ENCODE results near the gene ADAT3.

The ADAT3 gene

GRCh38 chr19:1912760-1913505 is 7.7 kb downstream of the ADAT3 start:
- no peak for DNase-seq (ENCODE audit: low read depth in 2 of 2)

DNA sequence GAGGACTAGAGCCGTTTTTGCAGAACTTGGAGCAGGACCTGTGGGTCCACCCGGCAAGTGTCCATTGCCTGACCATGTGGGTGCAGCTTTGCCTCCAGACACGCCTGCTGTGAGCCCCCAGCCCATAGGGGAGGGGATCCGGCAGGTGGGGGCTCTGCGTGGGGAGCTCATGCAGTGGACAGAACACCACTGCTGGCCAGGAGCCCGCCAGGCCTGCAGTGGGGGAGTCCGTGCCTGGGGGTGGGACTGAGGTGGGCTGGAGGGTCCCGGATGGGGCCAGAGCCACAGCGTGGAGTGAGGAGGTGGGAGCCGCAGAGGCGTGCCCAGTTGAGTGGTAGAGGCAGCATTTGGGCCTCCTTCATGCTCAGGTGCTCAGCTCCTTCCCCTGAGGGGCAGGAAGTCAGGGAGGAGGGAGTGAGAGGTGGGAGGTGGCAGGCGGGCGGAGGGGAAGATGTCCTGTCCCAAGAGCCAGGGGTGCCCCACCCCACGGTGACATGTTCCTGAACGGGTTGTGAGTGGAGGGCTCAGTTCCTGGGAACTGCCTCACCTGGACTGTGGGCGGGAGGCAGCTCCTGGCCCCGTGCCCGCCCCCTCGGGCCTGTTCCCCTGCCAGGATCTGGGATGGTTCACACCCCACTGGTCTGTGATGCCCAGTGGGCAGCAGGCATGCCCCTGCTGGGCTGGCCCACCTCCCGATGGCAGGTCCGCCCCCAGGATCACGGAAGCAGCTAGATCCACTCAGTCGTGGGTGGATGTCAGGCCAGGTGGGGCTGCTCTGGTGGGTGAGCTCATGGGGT is 8.8 kb downstream of the ADAT3 start:
- DNase-seq (ENCODE audit: low read depth in 2 of 2), result no peak

DNA sequence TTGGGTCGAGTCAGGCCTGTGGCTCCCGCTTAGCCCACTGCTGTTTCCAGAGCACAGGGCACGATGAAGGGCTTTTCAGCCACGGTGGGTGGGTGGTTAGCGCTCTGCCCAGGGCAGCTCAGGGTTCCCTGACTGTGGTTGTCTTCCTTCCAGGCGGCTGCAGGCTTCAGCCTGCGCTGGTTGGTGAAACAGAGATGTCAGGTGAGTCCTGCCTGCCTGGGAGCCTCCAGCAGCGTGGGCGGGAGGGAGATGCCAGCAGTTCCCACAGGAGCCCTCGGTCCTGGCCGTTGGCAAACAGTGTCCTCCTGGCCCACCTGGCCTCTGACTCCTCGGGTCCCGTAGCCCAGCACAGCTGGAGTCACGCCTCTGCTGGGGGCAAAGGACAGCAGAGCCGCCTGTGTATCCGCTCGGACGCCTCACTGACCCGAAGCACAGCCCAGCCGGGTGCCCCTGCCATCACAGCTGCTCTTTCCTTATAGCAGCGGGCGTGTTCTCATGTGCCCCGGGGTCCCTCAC is 9.7 kb downstream of the ADAT3 start:
- no peak for DNase-seq (ENCODE audit: low read depth in 2 of 2)

- no peak for DNase-seq (ENCODE audit: low read depth in 2 of 2)
Observed at GRCh38 chr19:1917146-1917545, 11.9 kb downstream of the ADAT3 start.

- no peak for DNase-seq (ENCODE audit: low read depth in 2 of 2)
Observed at GRCh38 chr19:1917926-1918325, 12.7 kb downstream of the ADAT3 start.

- no peak for DNase-seq (ENCODE audit: low read depth in 2 of 2)
Observed at GRCh38 chr19:1918975-1919374, 13.8 kb downstream of the ADAT3 start.

DNA sequence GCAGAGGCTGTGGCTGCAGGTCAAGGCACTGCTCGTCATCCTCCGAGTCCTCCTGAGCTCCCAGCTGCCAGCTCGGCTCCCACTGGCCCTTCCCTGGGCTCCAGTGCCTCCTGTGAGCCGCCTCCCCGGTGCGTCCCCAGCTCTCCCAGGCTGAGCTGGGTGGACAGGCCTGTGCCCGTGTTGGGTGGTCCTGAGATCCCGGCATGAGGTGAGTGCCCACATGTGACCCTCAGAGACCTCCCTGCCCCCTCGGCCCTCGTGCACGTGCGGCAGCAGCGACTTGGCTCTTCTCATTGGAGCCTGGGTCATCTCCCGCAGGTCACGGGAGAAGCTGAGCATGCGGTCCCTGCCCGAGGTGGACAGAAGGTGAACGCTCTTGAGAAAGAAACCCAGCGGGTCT is 15.4 kb downstream of the ADAT3 start:
- DNase-seq (ENCODE audit: low read depth in 2 of 2), result no peak

GRCh38 chr19:1921326-1921725 is 16.1 kb downstream of the ADAT3 start:
- DNase-seq (ENCODE audit: low read depth in 2 of 2), result no peak

DNA sequence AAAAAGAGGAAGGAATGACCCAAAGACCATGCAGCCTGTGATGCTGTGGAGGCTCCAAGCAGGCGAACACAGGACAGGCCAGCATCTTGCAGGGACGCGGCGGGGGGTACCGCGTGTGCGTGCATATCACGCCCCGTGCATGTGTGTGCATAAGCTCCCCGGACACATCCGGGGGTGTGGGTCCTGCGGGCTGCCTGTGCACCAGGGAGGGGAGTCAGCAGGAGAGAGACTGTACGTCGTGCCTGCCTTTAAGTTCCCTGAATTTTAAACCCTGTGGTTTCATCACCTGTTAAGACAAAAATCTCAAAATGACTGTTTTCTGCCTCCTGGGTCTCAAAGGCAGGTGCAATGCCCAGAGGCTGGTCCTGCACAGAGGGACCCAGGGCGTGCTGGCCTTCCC is 16.6 kb downstream of the ADAT3 start:
- DNase-seq (ENCODE audit: low read depth in 2 of 2), result no peak

DNA sequence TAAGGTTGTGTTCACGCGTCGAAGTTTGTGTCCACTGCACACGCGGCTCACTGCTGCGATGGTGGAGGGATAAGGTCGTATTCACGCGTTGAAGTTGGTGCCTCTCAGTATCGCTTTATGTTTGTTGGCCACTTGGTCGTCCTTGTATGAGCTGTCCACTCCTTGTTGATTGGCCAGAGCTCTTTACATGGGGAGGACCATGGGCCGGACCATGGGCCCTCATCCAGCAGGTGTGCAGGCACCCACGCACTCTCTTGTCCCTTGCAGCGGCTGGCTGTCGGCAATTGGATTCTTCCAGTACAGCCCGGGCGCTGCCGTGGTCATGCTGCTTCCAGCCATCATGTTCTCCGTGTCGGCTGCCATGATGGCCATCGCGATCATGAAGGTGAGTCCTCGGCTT is 17.6 kb downstream of the ADAT3 start:
- no peak for DNase-seq (ENCODE audit: low read depth in 2 of 2)

DNA sequence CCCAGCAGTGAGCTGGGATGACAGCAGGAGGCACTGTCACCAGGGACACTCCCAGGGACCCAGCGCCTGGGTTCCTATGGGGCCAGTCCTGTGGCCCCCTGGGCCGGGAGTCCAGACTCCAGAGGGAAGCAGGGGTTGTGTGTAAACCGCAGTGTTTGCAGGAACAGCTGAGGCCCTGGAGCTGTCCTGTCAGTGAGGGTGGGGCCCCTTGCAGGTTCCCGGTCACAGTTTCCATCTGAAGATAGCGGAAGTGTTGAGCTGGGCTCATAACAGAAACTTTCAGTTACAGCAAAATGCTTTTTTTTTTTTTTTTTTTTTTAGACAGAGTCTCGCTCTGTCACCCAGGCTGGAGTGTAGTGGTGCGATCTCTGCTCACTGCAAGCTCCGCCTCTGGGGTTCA is 18.1 kb downstream of the ADAT3 start:
- DNase-seq (ENCODE audit: low read depth in 2 of 2), result no peak

DNA sequence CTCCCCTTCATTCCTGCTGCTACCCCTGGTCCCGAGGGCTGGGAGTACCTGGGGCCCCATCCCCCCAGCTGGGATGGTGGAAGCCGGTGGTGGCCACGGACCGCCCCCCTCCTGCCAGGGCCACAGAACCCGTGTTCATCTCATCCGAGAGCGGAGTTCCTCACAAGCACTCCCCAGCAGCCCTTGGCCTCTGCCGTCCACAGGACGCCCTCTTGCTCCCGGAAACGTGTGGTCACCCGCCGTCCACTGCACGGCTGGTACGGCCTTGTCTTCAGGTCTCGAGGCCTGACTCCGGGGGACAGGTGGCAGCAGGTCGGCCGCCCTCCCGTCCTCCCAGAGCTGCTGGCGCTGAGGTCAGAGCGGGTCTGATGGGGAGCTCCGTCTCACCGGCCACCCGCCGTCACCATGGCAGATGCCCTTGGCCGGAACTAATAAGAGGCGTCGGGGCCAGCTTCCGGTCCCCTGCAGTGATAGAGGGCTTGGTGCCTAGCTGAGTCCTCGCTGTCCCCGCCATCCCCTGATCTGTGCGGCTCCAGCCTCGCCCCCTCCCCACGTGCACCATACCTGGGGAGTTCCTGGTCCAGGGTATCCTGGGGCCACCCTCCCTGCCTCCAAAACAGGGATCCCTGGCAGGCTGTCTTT is 19.2 kb downstream of the ADAT3 start:
- DNase-seq (ENCODE audit: low read depth in 2 of 2), result no peak

DNA sequence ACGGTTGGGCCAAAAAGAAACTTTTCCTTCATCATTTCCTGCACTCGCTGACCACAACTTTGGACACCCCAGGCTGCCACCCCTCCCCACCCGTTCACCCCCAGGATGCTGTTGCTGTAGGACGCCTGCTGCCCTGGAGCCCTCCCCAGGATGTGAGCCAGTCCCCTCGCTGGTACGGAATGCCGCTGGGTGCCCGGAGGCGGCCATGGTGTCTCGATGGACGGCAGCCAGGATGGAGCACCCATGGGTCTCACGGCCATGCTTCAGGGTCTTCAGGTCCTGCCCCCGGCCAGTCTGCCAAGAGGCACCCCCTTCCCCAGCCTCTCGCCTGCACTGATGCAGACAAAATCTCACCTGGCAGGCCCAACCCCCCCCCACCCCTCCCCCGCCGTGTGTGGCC is 20.3 kb downstream of the ADAT3 start:
- no peak for DNase-seq (ENCODE audit: low read depth in 2 of 2)

GRCh38 chr19:1929021-1929742 is 24.0 kb downstream of the ADAT3 start:
- peak; percentile 58 to 68 for DNase-seq (ENCODE audit: low read depth in 2 of 2)

DNA sequence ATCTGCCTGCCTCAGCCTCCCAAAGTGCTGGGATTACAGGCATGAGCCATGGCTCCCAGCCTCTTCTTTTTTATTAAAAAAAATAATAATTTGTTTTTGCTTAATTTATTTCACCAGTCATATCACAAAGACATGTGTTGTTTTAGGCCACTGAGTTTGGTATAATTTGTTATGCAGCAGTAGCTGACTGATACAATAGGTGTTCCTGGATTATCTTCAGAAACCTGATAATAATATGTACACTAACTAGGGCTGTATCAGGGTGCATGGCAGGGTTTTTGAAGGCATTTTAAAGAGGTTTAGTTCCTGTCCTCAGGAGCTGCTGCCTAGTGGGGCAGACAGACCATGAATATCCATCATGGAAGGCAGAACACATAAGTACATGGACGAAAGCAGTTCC is 26.2 kb downstream of the ADAT3 start:
- no peak for DNase-seq (ENCODE audit: low read depth in 2 of 2)

GRCh38 chr19:1932395-1932794 is 27.2 kb downstream of the ADAT3 start:
- no peak for DNase-seq (ENCODE audit: low read depth in 2 of 2)

DNA sequence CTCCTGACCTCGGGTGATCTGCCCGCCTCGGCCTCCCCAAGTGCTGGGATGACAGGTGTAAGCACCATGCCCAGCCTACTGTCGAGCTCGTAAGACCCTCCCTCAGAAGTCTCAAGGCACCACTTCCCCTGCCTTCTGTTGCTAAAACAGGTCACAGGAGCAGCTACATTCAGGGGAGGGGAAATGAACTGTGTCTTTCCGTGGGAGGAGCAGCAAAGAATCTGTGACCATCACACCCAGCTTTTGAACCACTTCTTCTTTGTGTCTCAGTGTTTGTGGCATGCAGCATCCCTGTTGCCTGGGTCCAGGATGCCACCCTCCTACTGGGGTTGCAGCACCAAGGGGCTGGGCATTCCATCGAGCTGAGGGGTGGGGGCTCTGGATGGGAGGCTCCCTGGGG is 28.0 kb downstream of the ADAT3 start:
- DNase-seq (ENCODE audit: low read depth in 2 of 2), result no peak

- DNase-seq (ENCODE audit: low read depth in 2 of 2), result no peak
Observed at GRCh38 chr19:1933942-1934341, 28.7 kb downstream of the ADAT3 start.

- DNase-seq (ENCODE audit: low read depth in 2 of 2), result no peak
Observed at GRCh38 chr19:1935484-1936208, 30.4 kb downstream of the ADAT3 start.

DNA sequence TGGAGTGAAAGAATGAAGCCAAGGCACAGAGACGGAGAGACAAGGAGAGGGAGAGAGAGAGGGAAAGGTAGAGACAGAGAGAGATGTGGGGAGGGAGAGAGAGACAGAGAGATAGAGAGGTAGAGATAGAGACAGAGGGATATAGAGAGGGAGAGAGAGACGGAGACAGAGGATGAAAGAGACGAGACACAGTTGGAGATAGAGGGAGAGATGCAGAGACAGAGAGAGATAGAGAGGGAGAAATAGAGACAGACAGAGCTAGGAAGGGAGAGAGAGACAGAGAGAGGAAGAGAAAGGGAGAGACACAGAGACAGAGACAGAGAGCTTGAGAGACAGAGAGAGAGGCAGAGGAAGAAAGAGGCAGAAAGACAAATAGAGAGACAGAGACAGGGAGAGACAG is 31.2 kb downstream of the ADAT3 start:
- no peak for DNase-seq (ENCODE audit: low read depth in 2 of 2)

DNA sequence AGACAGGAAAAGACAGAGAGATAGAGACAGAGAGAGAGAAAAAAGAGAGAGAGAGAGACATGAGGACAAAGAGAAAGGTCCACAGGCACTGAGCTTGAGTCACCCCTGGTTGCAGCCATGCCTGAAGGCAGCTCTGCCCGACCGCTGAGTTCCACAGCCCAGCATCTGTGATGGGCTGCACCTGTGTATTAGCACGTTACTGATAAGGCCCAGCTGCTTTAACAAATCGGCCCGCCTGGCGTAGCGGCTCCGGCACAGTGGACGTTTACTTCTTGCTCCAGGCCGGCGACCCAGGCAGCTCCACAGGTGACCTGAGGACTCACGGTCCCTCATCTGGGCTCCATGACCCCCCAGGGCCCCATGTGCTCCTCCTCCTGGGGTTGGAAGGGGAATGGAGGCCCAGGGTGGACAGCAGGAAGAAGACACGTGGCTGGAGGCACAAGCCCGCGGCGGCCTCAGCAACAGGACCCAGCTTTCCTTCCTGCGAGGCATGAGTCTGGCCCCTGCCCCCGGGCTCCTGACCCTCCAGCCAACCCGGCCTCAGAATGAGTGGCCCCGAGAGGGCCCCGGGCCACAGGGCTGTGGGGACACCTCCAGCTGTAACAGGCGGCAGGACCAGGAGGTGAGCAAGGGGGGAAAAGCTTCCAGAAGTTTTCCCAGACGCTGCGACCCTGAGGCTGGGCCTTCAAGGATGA is 31.9 kb downstream of the ADAT3 start:
- no peak for DNase-seq (ENCODE audit: low read depth in 2 of 2)

Measured in stimulated activated CD4-positive, alpha-beta T cell treated with anti-CD3 and anti-CD28 coated beads, Interleukin-1b, Interleukin-23, amount 100 ng/mL, for 1 hour (primary cell).